H9 (cell line): ENCODE results near the gene CDH4. TPM values are rescaled to one million over a fixed set of nuclear protein-coding genes. Genes with fewer than 3 reads are reported as not detected.

Experiments
- DNase-seq: peaks from one replicate; pipeline ENCODE4 v3.0.0-alpha.2; 2017
- H2AFZ ChIP-seq: one replicate; pipeline ENCODE4 v1.6.1; 2013; ENCODE audit warnings: mild to moderate bottlenecking, low read length, control low read depth, moderate library complexity
- H2AK5ac ChIP-seq: 2 replicates; pipeline ENCODE4 v1.6.1; 2013; ENCODE audit warnings: low read length, control low read depth, mixed read lengths; ENCODE audit not compliant: insufficient read length
- H2BK120ac ChIP-seq: one replicate; pipeline ENCODE4 v1.6.1; 2013; ENCODE audit warnings: low read depth, mild to moderate bottlenecking, low read length, control low read depth, inconsistent platforms; ENCODE audit not compliant: poor library complexity, severe bottlenecking
- H2BK12ac ChIP-seq: 2 replicates; pipeline ENCODE4 v1.6.1; 2013; ENCODE audit warnings: low read length, control low read depth, mixed read lengths, low read depth; ENCODE audit not compliant: insufficient read length
- H2BK15ac ChIP-seq: 2 replicates; pipeline ENCODE4 v1.6.1; 2013; ENCODE audit warnings: low read depth, low read length, control low read depth
- H2BK20ac ChIP-seq: one replicate; pipeline ENCODE4 v1.6.1; 2013; ENCODE audit warnings: low read depth, mild to moderate bottlenecking, low read length, control low read depth, inconsistent platforms; ENCODE audit not compliant: poor library complexity, severe bottlenecking
- H2BK5ac ChIP-seq: 2 replicates; pipeline ENCODE4 v1.6.1; 2013; ENCODE audit warnings: low read length, control low read depth, mixed read lengths; ENCODE audit not compliant: insufficient read length
- H3K14ac ChIP-seq: 2 replicates; pipeline ENCODE4 v1.6.1; 2013; ENCODE audit warnings: low read length, control low read depth; ENCODE audit not compliant: insufficient read depth
- H3K18ac ChIP-seq: 2 replicates; pipeline ENCODE4 v1.6.1; 2013; ENCODE audit warnings: low read depth, mild to moderate bottlenecking, mixed read lengths, low read length, control low read depth; ENCODE audit not compliant: insufficient read length
- H3K23ac ChIP-seq: 2 replicates; pipeline ENCODE4 v1.6.1; 2013; ENCODE audit warnings: low read length, control low read depth, mixed read lengths, low read depth; ENCODE audit not compliant: insufficient read length
- H3K23me2 ChIP-seq: 2 replicates; pipeline ENCODE4 v1.6.1; 2013; ENCODE audit warnings: low read depth, mild to moderate bottlenecking, mixed read lengths, low read length, control low read depth; ENCODE audit not compliant: insufficient read length, poor library complexity, severe bottlenecking
- H3K27ac ChIP-seq: 2 replicates; pipeline ENCODE4 v1.5.1; 2013; ENCODE audit warnings: low read length, control low read depth, mixed read lengths, low read depth; ENCODE audit not compliant: insufficient read length
- H3K27me3 ChIP-seq: 2 replicates; pipeline ENCODE4 v1.6.1; 2013; ENCODE audit warnings: low read length, control low read depth, inconsistent platforms; ENCODE audit not compliant: insufficient read depth
- H3K4ac ChIP-seq: 2 replicates; pipeline ENCODE4 v1.6.1; 2013; ENCODE audit warnings: low read depth, mild to moderate bottlenecking, control low read depth, inconsistent platforms, low read length, moderate library complexity
- H3K4me1 ChIP-seq: 2 replicates; pipeline ENCODE4 v1.6.1; 2013; ENCODE audit warnings: low read length, control low read depth, inconsistent platforms; ENCODE audit not compliant: insufficient read depth
- H3K4me2 ChIP-seq: 2 replicates; pipeline ENCODE4 v1.6.1; 2013; ENCODE audit warnings: low read length, control low read depth, mixed read lengths; ENCODE audit not compliant: insufficient read length, insufficient read depth
- H3K56ac ChIP-seq: 2 replicates; pipeline ENCODE4 v1.6.1; 2013; ENCODE audit warnings: low read depth, mild to moderate bottlenecking, mixed read lengths, low read length, control low read depth; ENCODE audit not compliant: insufficient read length
- H3K79me1 ChIP-seq: 2 replicates; pipeline ENCODE4 v1.6.1; 2013; ENCODE audit warnings: low read depth, mild to moderate bottlenecking, moderate library complexity, low read length, control low read depth, inconsistent platforms; ENCODE audit not compliant: insufficient read depth, poor library complexity, severe bottlenecking
- H3K79me2 ChIP-seq: 2 replicates; pipeline ENCODE4 v1.6.1; 2013; ENCODE audit warnings: low read length, control low read depth, inconsistent platforms; ENCODE audit not compliant: insufficient read depth
- H3K9ac ChIP-seq: 2 replicates; pipeline ENCODE4 v1.6.1; 2013; ENCODE audit warnings: low read length, control low read depth, mixed read lengths; ENCODE audit not compliant: insufficient read length; ENCODE audit errors: extremely low read depth
- H3K9me3 ChIP-seq: one replicate; pipeline ENCODE4 v1.6.1; 2013; ENCODE audit warnings: low read depth, low read length, inconsistent platforms; ENCODE audit not compliant: control insufficient read depth
- H3T11ph ChIP-seq: one replicate; pipeline ENCODE4 v1.6.1; 2013; ENCODE audit warnings: mild to moderate bottlenecking, low read length, control low read depth, inconsistent platforms
- H4K20me1 ChIP-seq: one replicate; pipeline ENCODE4 v1.6.1; 2013; ENCODE audit not compliant: control insufficient read depth, insufficient read length, insufficient read depth
- H4K5ac ChIP-seq: 2 replicates; pipeline ENCODE4 v1.6.1; 2013; ENCODE audit warnings: low read depth, mild to moderate bottlenecking, mixed read lengths, low read length, control low read depth; ENCODE audit not compliant: insufficient read length
- H4K8ac ChIP-seq: replicated peaks from 2 replicates; pipeline ENCODE4 v1.6.1; 2013; ENCODE audit warnings: low read length, control low read depth, mixed read lengths, low read depth; ENCODE audit not compliant: insufficient read length
- H4K91ac ChIP-seq: 2 replicates; pipeline ENCODE4 v1.6.1; 2013; ENCODE audit warnings: low read depth, mild to moderate bottlenecking, moderate library complexity, mixed read lengths, low read length, control low read depth; ENCODE audit not compliant: insufficient read length
- H3K27ac Mint-ChIP-seq, 3 experiments: 2 replicates in 2 of 3; 3 replicates in 1 of 3; pipeline ENCODE4 v1.8.0; 2020 to 2021; ENCODE audit warnings: mixed read lengths in 3 of 3, mild to moderate bottlenecking in 1 of 3, moderate library complexity in 1 of 3
- H3K27me3 Mint-ChIP-seq: 2 replicates; pipeline ENCODE4 v1.8.0; 2021; ENCODE audit warnings: low read depth, mild to moderate bottlenecking, moderate library complexity, mixed read lengths
- H3K36me3 Mint-ChIP-seq, 3 experiments: 2 replicates in 2 of 3; 3 replicates in 1 of 3; pipeline ENCODE4 v1.8.0; 2020 to 2021; ENCODE audit warnings: low read depth in 3 of 3, mixed read lengths in 3 of 3; ENCODE audit not compliant: insufficient read depth in 1 of 3
- H3K4me1 Mint-ChIP-seq, 2 experiments: 2 replicates each; pipeline ENCODE4 v1.8.0; 2020; ENCODE audit warnings: mixed read lengths in 2 of 2
- H3K4me3 Mint-ChIP-seq, 2 experiments: 2 replicates in 1 of 2; 3 replicates in 1 of 2; pipeline ENCODE4 v1.8.0; 2020 to 2021; ENCODE audit warnings: mild to moderate bottlenecking in 2 of 2, mixed read lengths in 2 of 2, moderate library complexity in 1 of 2
- H3K9me3 Mint-ChIP-seq, 2 experiments: 2 replicates in 1 of 2; 3 replicates in 1 of 2; pipeline ENCODE4 v1.8.0; 2020; ENCODE audit warnings: mild to moderate bottlenecking in 2 of 2, mixed read lengths in 2 of 2, moderate library complexity in 1 of 2
- WGBS: extraction: QIAGEN DNeasy Blood & Tissue Kit; methylation state at CpG from one replicate; pipeline ENCODE4 v1.1.7; 2013; ENCODE audit warnings: missing lambda C conversion rate, low lambda C conversion rate, mixed read lengths; ENCODE audit not compliant: insufficient read length; ENCODE audit errors: extremely low coverage; 5-methylcytosine and 5-hydroxymethylcytosine counted together
- total RNA-seq: library from RNA; stranded (reverse); gene quantifications from 2 replicates; pipeline ENCODE4 v1.2.1, GENCODE V29; 2021
- TF ChIP-seq, protein P1 (sequence below): fragments of 200-600 bp; sonication (generic); conservative IDR thresholded peaks from 3 replicates; pipeline ENCODE4 v1.8.0; 2021; ENCODE audit warnings: antibody characterized with exemption, mild to moderate bottlenecking

CDH4 gene
- total RNA-seq, 1 experiment from 2014 or later: 3.0 TPM

DNA sequence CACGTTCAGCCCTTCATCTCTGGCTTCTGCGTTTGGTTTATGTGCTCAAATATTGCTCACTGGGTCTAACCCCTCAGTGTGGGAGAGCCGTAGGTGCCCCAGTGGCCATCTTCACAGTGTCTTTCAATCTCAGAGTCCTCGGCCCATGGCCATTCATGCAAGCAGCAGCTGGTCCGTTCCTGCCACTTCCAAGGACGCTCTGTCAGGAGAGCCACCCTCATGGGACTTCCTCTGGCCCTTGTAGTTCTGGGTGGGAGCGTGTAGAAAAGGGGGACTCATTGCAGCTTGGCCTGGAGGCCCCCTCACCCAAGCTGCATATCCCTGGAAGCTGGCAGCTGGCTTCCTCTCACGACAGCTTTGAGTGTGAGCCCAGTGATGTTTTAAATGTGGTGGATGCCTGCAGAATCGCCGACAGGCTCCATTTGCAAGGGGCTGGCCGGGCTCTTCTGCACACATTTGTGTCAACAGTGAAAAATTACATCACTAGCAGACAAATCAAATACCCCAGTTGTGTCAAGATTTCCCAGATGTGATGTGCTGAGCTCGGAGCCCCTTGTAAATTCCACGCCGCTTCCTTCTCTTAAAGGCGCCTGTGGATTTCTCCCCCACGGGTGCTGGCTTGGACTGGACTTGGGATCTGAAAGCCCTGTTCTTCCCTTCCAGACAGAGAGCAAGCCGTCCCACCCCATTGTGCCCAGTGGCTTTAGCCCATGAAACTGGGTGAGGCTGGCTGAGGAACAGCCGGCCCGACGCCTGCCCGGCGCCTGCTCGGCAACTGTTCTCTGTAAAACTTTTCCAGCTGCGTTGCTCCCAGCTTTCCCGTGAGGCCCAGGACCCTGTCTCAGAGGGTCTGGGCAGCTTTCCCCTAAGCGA, 453.6 kb downstream of the CDH4 start:
- no peak overlapping the region for H3K18ac ChIP-seq
- H3K56ac ChIP-seq: no peak overlapping the region
- H3K4me2 ChIP-seq: no peak overlapping the region
- H3K4me1 Mint-ChIP-seq: no peaks in the 10 kb centered on the region
- H2BK15ac ChIP-seq: no peak overlapping the region
- no peaks in the 10 kb centered on the region for H3K23me2 ChIP-seq
- H4K20me1 ChIP-seq: no peaks in the 10 kb centered on the region
- H3K79me2 ChIP-seq: no peaks in the 10 kb centered on the region
- no peak for DNase-seq
- H2AFZ ChIP-seq: no peak overlapping the region
- peaks cover 62% of the 10 kb centered on the region for H3K27me3 Mint-ChIP-seq
- WGBS: no CpG with 5 or more reads among the region's 26 CpGs
- peaks cover 0 to 4% of the 10 kb centered on the region in 2 experiments; a peak in 1 of 5 replicates for H3K9me3 Mint-ChIP-seq
- no peak overlapping the region for H2BK20ac ChIP-seq
- no peak overlapping the region for H3K4me3 Mint-ChIP-seq
- H3K14ac ChIP-seq: no peak overlapping the region; the same call in 1 of the 2 replicates
- H4K8ac ChIP-seq: no peak overlapping the region
- H3K9me3 ChIP-seq: no peaks in the 10 kb centered on the region
- H3K9ac ChIP-seq: no peak overlapping the region
- no peak overlapping the region for H2AK5ac ChIP-seq
- H3K36me3 Mint-ChIP-seq: no peaks in the 10 kb centered on the region; a peak in 1 of 7 replicates
- H4K91ac ChIP-seq: no peak overlapping the region
- no peak overlapping the region for H2BK5ac ChIP-seq
- no peak overlapping the region for H3T11ph ChIP-seq
- H3K23ac ChIP-seq: no peak overlapping the region
- no peak overlapping the region for H4K5ac ChIP-seq
- H2BK120ac ChIP-seq: no peak overlapping the region
- H2BK12ac ChIP-seq: no peak overlapping the region
- no peaks in the 10 kb centered on the region; the same call in 1 of the 2 replicates for H3K27me3 ChIP-seq
- no peak overlapping the region for H3K27ac ChIP-seq
- no peaks in the 10 kb centered on the region for H3K79me1 ChIP-seq
- no peaks in the 10 kb centered on the region for H3K4me1 ChIP-seq
- TF ChIP-seq, protein P1, sequence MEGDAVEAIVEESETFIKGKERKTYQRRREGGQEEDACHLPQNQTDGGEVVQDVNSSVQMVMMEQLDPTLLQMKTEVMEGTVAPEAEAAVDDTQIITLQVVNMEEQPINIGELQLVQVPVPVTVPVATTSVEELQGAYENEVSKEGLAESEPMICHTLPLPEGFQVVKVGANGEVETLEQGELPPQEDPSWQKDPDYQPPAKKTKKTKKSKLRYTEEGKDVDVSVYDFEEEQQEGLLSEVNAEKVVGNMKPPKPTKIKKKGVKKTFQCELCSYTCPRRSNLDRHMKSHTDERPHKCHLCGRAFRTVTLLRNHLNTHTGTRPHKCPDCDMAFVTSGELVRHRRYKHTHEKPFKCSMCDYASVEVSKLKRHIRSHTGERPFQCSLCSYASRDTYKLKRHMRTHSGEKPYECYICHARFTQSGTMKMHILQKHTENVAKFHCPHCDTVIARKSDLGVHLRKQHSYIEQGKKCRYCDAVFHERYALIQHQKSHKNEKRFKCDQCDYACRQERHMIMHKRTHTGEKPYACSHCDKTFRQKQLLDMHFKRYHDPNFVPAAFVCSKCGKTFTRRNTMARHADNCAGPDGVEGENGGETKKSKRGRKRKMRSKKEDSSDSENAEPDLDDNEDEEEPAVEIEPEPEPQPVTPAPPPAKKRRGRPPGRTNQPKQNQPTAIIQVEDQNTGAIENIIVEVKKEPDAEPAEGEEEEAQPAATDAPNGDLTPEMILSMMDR: no peak
- no peak overlapping the region for H3K4ac ChIP-seq
- H3K27ac Mint-ChIP-seq: no peak overlapping the region
